Superior temporal gyrus (tissue), 1 donor: ENCODE results near the gene MYBPHL.

Experiments
- DNase-seq: peaks from one replicate; pipeline ENCODE4 v3.0.0-alpha.2; 2016; ENCODE audit errors: extremely low spot score

Gene MYBPHL

DNA sequence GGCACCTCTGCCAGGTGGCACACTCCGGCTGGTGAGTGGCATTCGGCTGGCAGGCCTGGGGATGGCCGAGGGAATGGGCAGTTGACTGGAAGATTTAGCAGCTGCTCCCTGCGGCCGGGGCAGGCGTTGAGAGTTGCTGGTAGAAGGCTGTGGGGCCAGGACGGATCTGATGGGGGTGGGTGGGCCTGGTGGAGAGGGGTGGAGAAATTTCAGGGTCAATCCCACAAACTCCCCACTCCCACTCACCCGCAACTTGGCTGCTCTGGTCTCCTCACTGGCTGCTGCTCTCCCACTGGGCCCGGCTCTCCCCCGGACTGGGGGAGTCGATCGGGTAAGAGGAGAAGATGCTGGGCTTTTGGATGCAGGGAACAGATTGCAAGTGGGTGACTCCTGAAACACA, 25.9 kb downstream of the MYBPHL start:
- DNase-seq = no peak

DNA sequence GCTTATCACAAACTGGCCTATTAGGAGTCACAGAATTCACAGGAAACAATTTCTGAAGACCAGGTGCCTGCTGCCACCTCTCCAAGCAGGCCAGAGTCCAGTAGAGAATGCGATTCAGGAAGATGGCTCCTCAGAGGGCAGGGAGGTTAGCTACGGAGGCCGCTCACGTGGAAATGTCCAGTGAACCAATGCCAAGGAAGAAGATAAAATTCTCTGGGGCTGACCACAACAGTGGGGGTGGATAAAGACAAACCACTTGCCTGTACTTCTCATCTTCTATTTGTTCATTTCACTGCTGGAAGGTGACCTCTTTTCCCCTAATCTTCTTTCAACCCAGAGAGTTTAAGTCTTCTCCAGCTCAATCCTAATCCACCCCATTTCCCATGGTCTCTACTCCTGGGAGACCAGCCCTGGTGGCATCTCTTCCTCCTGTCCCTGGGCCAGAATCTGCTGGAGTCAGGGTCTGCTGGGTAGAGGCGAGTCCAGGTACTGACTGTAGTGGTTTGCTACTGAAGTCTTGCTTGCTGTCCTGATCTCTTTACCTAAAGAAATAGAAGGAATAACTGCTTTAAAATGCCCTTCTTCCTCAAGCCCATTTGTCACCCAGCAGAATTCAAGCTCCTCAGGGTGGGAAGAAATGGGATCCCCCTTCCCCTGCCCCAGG, 27.1 kb downstream of the MYBPHL start:
- peak; percentile 34 for DNase-seq

DNA sequence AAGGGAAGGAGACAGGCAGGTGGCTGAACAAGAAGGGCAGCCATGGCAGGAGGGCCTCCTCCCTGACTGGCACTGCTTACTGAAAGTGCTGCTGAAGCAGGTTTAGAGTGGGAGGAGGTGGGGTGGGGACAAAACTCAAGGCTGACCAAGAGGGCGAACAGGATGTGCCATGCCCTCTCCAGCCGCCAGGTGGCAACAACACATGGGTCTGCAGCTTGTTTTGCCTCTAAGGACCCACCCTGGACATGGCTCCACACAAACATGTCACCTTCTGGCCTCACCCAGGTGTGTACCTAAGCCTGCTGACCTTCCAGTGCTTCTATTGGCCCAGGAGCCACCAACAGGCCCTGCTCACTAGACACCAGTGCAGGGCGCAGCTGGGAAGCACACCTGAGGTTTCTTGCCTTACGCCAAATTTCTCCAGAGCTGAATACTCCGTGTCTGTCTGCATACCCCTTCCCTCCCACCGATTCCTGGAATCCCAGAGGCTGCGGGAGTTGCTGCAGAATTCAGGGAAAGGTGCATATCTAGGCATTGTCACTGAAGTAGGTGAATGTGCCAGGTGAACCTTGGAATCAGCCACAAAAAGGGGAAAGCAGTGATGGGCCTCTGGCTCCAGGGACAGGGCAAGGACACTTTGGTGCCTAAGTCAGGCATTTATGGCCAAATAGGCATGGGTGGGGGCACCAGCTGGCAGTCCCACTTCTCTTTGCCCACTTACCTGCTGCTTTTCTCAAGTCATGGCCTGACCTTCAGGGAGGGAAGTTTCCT, 29.2 kb downstream of the MYBPHL start:
- peak; percentile 91 for DNase-seq

DNA sequence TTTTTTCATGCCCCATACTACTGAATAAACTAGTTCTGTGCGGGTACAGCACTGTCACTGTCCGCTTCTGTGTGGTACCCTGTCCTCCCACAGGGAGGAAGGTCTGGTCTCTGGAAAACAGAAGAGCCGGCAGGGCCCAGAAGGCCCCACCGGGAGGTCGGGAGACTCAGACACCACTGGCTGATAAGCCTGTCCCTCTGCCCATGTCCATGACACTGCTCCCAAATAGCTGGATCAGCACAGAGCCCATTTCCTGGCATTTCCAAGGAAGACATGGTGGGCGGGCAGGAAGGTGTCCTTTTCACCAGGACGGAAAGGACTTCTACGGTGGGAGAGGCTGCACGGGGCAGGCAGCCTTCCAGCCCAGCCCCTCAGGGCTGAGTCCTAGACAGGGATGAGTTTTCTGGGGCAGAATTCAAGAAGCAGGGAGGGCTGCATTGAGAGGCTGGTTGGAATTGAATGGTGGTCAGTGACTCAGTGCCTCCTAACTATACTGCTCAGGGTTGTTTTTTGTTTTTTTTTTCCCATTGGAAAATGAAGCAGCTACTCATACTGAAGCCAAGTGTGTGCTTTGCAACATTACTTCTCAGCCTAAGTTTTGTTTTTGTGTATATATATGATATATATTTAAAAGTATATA, 31.0 kb downstream of the MYBPHL start:
- peak; percentile 27 for DNase-seq

DNA sequence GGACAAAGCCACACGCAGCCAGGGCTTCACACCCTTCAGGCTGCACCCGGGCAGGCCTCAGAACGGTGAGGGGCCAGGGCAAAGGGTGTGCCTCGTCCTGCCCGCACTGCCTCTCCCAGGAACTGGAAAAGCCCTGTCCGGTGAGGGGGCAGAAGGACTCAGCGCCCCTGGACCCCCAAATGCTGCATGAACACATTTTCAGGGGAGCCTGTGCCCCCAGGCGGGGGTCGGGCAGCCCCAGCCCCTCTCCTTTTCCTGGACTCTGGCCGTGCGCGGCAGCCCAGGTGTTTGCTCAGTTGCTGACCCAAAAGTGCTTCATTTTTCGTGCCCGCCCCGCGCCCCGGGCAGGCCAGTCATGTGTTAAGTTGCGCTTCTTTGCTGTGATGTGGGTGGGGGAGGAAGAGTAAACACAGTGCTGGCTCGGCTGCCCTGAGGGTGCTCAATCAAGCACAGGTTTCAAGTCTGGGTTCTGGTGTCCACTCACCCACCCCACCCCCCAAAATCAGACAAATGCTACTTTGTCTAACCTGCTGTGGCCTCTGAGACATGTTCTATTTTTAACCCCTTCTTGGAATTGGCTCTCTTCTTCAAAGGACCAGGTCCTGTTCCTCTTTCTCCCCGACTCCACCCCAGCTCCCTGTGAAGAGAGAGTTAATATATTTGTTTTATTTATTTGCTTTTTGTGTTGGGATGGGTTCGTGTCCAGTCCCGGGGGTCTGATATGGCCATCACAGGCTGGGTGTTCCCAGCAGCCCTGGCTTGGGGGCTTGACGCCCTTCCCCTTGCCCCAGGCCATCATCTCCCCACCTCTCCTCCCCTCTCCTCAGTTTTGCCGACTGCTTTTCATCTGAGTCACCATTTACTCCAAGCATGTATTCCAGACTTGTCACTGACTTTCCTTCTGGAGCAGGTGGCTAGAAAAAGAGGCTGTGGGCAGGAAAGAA, 32.0 kb downstream of the MYBPHL start:
- DNase-seq = peak; percentile 19

DNA sequence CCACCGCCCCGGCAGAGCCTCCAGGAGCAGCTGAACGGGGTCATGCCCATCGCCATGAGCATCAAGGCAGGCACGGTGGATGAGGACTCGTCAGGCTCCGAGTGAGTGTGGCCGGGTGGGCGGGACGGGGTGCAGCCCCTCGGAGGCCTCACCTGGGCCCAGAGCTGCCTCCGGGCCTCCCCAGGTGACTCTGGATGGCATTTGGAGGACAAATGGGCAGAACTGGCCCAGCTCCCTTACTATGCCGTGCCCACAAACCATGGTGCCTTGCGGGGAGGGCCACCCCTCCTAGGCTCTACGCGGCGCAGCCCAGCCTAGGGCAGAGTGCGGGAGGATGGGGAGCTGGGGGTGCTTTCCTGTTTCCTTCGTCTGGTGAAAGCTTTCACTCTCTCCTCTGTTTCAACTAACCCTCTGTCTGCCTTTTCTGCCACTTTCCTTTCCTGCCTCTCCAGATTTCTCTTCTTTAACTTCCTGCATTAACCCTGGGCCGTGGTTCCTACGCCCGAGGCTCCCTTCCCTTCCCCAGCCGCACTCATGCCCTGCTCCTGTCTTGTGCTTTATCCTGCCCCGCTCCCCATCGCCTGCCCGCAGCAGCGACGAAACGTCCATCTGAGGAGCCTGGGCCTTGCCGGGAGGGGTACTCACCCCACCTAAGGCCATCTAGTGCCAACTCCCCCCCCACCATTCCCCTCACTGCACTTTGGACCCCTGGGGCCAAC, 33.1 kb downstream of the MYBPHL start:
- DNase-seq = peak; percentile 8

DNA sequence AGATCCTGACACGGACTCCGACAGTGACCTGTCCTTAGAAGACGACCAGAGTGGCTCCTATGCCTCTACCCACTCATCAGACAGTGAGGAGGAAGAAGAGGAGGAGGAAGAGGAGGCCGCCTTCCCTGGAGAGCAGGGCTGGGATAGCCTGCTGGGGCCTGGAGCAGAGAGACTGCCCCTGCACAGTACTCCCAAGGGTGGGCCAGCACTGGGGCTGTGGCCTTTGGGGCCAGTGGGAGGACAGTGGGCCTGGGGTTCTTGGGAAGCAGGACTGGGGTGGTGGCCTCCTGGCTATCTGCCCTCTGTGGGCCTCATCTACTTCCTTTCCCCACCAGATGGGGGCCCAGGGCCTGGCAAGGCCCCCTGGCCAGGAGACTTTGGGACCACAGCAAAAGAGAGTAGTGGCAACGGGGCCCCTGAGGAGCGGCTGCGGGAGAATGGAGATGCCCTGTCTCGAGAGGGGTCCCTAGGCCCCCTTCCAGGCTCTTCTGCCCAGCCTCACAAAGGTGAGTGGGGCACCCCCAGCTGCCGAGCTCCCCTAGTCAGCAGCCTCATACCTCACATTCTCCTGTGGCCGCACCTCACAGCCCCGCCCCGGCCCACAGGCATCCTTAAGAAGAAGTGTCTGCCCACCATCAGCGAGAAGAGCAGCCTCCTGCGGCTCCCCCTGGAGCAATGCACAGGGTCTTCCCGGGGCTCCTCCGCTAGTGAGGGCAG, 33.8 kb downstream of the MYBPHL start:
- DNase-seq = no peak

DNA sequence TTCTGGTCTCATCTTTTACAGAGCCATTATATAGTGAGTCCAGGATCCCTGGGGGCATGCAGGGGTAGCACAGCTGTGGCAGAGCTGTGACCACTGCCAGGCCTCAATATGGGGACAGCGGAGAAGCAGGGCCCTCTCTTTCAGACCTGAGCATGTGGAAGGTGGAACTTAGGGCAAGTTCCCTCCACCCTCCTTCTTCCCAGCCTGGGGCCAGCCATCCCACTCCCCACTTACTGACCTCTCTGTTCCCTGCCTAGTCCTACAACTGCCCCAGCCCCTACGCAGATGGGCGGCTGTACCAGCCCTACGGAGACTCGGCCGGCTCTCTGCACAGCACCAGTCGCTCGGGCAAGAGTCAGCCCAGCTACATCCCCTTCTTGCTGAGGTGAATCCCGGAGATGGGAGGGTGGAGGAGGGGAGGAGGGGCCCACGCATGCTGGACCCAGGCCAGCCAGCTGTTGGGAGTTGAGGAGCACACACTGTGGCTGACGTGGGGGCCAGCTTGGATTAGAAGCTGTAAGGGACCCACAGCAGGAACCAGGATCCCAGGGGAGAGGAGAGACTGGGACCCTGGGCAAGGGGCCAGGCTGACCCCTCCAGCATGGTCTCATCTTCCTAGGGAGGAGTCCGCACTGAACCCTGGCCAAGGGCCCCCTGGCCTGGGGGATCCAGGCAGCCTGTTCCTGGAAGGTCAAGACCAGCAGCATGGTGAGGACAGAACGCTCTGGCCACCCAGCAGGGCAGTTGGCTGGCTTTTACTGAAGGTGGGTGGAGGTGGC, 34.6 kb downstream of the MYBPHL start:
- no peak for DNase-seq

DNA sequence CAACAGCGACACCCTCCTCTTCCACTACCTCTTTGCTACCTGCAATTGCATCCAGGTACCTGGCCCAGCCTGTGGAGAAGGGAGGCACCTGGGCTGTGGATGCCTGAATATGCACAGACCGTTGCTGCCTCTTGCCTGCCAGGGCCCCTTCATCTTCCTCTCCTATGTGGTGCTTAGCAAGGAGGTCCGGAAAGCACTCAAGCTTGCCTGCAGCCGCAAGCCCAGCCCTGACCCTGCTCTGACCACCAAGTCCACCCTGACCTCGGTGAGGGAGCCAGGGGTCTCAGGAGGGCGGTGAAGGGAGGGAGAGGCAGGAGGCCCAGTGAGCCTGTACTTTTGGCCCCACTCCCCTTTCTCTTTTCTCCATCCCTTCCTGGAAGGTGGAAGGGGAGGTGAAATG, 35.4 kb downstream of the MYBPHL start:
- no peak for DNase-seq

DNA sequence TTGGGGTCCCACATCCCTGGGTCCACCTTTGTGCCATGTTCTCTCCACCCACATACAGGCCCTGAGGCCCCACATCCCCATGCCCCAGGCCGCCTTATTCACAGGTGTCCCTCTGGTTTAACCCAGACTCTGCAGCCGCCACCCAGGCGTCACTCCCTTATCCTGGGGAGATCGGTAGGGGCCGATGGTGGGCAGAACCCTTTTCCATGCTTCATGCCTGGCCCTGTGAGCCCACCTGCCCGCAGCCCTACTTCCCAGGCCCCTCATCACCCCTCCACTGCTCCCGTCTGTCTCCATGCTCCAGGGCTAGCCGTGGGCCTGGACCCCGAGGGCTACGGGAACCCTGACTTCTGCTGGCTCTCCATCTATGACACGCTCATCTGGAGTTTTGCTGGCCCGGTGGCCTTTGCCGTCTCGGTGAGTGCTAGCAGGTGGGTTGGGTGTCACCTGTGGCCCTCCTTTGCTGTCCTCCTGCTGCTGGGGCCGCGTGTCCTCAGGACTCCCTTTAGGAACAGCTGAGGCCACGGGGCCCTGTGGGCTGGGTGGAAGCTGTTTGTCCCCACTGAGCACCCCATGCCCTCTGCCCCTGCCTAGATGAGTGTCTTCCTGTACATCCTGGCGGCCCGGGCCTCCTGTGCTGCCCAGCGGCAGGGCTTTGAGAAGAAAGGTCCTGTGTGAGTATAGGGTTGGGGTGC, 36.0 kb downstream of the MYBPHL start:
- DNase-seq = no peak

DNA sequence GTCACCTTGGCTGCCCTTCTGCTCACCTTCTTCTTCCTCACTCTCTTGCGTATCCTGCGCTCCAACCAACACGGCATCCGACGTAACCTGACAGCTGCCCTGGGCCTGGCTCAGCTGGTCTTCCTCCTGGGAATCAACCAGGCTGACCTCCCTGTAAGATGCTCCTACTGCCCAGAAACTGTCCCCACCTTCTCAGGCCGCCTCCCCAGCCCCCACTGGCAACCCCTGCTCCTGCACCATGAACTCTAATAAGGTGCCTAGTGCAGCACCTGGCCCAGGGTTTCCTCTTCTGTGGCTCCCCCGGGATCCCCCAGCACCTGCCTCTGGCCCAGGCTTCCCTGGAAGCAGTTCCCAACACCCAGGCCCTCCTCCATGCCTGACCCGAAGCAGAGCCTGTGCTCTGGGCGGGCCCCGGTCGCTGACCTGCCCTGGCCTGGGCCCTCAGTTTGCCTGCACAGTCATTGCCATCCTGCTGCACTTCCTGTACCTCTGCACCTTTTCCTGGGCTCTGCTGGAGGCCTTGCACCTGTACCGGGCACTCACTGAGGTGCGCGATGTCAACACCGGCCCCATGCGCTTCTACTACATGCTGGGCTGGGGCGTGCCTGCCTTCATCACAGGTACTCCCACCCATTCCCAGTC, 36.7 kb downstream of the MYBPHL start:
- DNase-seq = no peak

DNA sequence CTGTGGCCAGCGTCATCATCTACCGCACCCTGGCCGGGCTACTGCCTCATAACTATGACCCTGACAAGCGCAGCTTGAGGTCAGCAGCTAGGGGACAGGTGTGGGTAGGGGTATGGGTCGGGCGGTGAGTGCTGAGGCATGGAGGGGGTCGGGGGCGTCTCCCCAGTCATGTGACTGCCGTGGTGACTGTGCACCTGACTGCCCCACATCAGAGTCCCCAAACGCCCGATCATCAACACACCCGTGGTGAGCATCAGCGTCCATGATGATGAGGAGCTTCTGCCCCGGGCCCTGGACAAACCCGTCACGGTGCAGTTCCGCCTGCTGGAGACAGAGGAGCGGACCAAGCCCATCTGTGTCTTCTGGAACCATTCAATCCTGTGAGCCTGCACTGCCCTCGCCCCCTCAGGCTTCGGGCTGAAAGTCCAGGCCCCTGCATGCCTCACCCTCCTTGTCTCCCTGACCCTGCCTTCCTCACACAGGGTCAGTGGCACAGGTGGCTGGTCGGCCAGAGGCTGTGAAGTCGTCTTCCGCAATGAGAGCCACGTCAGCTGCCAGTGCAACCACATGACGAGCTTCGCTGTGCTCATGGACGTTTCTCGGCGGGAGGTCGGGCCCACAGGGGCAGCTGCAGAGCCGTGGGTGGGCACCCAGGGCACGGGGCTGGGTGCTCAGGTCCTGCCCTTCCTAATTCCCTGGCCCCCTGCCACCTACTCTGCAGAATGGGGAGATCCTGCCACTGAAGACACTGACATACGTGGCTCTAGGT, 37.4 kb downstream of the MYBPHL start:
- no peak for DNase-seq

DNA sequence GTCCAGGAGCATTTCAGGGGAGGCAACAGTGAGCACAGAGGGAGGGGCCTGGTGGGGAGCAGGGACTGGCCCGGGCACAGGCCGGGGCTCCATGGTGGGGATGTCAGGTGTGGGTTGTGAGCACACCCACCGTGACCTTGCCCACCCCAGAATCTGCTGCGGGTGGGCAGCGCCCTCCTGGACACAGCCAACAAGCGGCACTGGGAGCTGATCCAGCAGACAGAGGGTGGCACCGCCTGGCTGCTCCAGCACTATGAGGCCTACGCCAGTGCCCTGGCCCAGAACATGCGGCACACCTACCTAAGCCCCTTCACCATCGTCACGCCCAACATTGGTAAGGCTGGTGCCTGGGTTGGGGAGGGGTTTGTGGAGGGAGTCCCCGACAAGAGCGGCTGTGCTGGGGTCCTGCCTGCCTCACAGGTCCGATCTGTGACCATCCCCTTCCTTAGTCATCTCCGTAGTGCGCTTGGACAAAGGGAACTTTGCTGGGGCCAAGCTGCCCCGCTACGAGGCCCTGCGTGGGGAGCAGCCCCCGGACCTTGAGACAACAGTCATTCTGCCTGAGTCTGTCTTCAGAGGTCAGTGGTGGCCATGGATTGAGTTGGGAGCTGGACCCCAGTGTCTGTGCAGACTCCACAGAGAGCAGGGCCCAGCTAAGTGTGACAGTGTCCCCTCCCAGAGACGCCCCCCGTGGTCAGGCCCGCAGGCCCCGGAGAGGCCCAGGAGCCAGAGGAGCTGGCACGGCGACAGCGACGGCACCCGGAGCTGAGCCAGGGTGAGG, 38.2 kb downstream of the MYBPHL start:
- no peak for DNase-seq

DNA sequence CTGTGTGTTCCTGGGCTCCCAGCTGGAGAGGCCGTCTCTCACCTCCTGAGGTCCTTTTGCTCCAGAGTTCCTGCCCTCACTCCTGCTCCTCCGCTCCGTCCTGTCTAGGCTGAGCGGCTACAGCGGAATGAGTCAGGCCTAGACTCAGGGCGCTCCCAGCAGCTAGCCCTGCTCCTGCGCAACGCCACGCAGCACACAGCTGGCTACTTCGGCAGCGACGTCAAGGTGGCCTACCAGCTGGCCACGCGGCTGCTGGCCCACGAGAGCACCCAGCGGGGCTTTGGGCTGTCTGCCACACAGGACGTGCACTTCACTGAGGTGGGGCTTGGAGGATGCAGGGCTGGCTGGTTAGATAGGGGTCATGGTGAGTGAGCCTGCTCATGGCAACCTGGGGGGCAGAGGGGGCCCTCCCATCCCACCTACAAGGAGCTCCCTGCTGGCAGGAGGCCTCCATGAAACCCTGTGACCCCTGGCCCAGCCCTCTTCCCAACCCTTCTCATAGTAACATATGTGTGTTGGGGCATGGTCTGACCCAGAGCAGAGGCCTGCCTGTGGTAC, 39.0 kb downstream of the MYBPHL start:
- DNase-seq = no peak

DNA sequence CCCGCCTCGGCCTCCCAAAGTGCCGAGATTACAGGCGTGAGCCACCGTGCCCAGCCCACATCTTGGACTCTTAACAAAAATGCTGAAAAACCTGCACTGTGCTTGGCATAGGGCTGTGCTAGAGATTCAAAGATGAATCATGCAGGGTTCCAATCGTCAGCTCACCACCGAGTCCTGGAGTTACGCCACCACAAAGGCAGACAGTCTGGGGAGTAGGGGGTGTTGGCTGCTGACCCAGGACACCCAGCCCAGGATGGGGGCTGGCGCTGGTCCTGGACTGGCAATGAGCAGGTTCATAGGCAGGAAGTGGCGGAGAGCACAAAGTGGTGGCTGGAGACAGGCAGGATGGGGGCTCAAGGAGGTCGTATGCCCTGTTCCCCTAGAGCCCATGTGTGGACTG, 39.8 kb downstream of the MYBPHL start:
- no peak for DNase-seq

DNA sequence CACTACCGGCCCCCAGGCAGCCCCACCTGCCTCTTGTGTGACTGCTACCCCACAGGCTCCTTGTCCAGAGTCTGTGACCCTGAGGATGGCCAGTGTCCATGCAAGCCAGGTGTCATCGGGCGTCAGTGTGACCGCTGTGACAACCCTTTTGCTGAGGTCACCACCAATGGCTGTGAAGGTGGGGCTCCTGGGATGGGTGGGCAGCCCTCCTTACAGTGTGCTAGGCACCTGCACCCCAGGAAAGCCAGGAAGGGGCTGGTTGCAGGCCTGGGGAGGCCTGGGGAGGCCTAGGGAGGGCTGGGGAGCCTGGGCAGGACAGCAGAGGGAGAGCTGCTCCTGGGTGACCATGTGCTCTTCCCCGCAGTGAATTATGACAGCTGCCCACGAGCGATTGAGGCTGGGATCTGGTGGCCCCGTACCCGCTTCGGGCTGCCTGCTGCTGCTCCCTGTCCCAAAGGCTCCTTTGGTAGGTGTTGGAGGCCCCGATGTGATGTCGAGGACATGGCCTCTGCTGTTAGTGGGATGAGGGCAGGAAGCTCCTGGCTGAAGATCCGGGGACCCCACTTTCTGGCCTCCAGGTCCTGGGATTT, 41.0 kb downstream of the MYBPHL start:
- DNase-seq = no peak
